IPS-18a (cell line): Measurements from ENCODE around the gene PPP4R3B.

Source experiments
- H3K27ac ChIP-seq: one replicate; pipeline ENCODE4 v1.5.1; 2013; ENCODE audit warnings: low read length
- H3K27me3 ChIP-seq: one replicate; pipeline ENCODE4 v1.6.1; 2013; ENCODE audit warnings: mild to moderate bottlenecking, low read length; ENCODE audit not compliant: control insufficient read depth, insufficient read depth
- H3K36me3 ChIP-seq: one replicate; pipeline ENCODE4 v1.6.1; 2013; ENCODE audit warnings: low read depth, low read length; ENCODE audit not compliant: control insufficient read depth
- H3K4me1 ChIP-seq: one replicate; pipeline ENCODE4 v1.6.1; 2013; ENCODE audit warnings: low read depth, low read length; ENCODE audit not compliant: control insufficient read depth
- H3K4me3 ChIP-seq: one replicate; pipeline ENCODE4 v1.5.1; 2013; ENCODE audit warnings: low read length
- H3K9ac ChIP-seq: one replicate; pipeline ENCODE4 v1.6.1; 2013; ENCODE audit warnings: mild to moderate bottlenecking, low read length, moderate library complexity
- H3K9me3 ChIP-seq: one replicate; pipeline ENCODE4 v1.6.1; 2013; ENCODE audit warnings: low read depth, low read length; ENCODE audit not compliant: control insufficient read depth

Gene PPP4R3B

DNA sequence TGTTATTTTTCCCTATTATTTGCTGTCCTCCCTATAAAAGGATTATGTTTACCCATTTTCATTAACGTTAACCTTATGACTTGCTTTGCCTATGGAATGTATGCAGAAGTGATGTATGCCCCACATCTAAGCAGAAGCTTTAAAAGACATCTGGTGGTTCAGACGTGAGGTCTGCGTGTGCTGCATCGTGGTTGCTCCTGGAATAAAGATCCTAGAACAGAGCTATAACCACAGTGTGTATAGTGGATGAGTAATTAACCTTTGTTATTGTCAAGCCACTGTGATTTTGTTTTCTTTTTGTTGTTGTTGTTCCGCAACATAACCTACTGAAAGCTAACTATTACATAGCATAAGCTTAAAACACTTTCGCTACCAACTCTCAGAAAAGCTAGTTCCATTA, 118.8 kb downstream of the PPP4R3B start:
- Histone ChIP-seq H3K27me3 (no peaks in the 10 kb centered on the region), H3K36me3 (no peaks in the 10 kb centered on the region), H3K27ac (no peak overlapping the region), H3K9me3 (no peaks in the 10 kb centered on the region), H3K4me3 (no peak overlapping the region), H3K4me1 (no peaks in the 10 kb centered on the region), H3K9ac (no peak overlapping the region)
